HG02884 (cell line): ENCODE measurements around the gene TRDMT1.

ENCODE experiments used
- ATAC-seq: cut with Tn5 transposase; IDR thresholded peaks from one replicate; pipeline ENCODE4 v1.9.1; 2021; ENCODE audit warnings: mild to moderate bottlenecking, moderate library complexity; ENCODE audit not compliant: unreplicated experiment

Gene TRDMT1

DNA sequence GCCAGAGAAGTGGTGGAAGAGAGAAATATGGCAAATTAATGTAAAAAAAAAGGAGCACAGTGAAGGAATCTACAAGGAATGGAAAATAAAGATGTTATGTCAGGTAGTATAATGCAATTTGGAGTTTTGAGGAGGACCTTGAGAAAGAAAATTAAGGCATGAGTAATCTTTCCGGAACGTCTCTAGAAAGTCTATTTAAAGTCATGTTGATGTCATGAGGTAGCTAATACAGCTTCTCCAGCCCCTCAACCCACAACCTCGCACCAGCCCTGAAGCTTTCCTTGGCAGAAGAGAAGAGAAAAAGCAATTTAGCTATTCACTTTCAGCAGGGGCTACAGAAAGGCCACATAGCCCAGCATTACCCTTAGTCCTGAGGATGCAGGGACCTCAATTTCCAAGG is 22.5 kb downstream of the TRDMT1 start:
- ATAC-seq: no peak

- no peak for ATAC-seq
These were observed 23.5 kb downstream of the TRDMT1 start for GRCh38 chr10:17178006-17178405.

DNA sequence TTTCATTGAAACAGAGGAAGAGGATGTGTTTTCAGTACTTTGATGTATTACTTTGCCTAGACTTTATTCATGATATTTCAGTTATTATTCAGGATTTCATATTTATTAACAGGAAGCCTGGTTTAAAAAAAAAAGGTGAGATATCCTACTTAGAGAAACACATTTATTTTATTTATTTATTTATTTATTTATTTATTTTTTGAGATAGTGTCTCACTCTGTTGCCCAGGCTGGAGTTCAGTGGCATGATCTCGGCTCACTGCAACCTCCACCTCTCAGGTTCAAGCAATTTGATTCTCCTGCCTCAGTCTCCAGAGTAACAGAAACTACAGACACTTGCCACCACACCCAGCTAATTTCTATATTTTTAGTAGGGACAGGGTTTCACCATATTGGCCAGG is 24.5 kb downstream of the TRDMT1 start:
- no peak for ATAC-seq

DNA sequence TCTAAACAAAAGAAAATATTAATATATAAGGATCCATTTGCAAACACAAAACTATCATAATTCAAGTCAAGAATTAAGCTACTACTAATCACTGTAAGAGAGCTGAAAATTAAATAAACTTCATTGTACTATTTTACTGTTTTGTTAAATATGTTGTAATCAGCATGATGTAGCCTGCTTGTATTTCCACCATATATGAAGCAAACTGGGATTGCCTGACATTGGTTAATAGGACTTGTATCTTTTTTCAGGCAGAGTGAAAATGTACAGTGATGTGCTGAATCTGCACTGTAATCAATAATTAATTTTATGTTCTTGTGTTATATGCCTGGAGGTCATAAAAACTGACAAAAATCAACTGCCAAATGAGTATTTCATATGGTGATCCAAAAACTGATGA is 25.4 kb downstream of the TRDMT1 start:
- ATAC-seq: no peak

DNA sequence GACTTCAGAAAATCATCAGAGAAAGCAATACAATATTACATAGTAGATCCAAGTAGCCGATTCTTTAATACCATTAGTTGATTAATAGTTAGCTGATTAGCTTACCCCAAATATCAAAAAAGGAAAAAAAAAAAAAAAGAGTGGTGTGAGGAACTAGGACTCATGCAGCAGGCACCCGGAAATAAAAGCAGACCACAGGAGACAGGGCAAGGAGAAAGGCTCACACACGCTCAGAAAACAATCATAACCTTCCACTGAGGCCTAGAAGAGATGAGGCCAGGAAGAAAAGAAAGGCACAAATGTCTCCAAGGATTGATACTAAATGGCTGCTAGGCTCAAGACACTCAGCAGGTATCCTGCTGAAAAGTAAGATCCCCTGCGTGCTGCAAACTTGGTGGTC is 25.9 kb downstream of the TRDMT1 start:
- no peak for ATAC-seq

GRCh38 chr10:17174626-17175025 is 26.8 kb downstream of the TRDMT1 start:
- no peak for ATAC-seq

DNA sequence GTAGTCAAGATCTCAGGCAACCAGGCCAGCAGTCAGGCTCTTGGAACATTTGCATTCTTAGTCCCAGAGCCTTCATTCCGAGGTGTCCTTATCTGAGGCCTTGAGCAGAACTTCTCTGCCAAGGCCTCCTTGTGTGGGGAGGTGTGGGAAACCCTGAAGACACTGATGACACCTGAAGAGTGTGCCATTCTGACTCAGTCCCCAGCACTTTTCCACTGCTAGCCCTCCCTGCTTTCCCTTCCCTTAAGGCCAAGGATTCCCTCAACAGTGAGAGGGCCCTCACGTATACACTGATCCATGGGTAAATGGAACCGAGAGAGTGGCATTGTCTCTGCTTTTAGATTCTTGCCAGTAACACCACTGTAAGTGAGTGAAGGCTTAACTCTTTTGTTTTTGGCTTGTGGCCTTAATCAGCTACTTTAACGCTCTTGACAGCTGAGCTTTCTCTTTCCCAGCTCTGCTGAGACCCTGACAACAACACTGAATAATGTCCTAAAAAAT is 30.3 kb downstream of the TRDMT1 start:
- ATAC-seq: no peak

DNA sequence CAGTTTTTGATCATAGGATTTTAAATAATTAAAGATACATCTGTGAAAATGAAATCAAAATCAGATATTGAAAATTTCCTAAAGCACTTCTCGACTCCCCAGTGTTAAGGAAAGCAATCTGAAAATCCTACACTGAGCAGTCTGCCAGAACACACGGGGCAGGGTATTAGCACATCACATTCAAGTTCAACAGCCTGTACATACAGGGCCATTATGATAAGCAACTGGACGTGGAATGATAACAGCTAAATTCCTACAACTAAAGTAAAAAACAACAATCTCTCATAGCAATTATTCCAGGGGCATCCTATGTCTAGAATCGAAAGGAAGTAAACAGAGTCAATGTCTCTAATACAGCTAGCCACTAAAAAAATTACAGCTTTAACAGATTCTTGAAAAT is 31.7 kb downstream of the TRDMT1 start:
- no peak for ATAC-seq

DNA sequence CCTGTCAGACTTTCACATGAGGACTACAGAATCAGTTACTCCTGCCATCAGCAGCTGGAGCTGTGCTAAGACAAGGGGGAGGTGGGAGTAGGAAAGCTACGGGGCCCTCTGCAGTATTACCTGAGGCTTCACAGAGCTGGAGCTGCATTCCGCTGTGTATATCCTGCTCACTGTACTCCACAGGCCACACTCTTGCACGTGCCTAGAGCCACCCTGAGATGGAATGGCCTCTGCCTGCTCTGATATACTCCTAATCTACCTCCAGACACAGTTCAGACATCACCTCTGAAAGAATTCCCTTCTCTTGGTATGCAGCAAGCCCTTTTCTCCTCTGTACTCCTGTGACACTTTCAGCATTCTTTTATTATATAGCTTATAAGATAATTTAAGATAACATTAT is 34.8 kb downstream of the TRDMT1 start:
- ATAC-seq: no peak

DNA sequence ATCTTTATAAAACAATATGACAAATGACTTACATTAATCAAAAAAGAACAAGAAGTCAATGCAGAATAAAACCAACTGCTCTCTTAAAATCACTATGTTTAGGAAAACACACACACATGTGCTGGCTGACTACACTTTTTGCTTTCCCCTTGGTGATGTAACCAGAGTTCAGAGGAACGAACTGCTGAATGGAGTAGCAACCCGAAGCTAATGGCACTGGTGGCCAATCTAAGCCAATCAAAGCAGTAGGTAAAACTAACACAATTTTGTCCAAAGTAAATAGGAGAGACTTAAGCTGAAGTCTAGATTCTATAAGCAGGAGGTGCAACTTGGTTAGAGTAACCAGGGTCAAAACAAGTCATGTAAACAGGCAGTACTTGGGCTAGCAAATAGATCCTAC is 38.6 kb downstream of the TRDMT1 start:
- no peak for ATAC-seq

DNA sequence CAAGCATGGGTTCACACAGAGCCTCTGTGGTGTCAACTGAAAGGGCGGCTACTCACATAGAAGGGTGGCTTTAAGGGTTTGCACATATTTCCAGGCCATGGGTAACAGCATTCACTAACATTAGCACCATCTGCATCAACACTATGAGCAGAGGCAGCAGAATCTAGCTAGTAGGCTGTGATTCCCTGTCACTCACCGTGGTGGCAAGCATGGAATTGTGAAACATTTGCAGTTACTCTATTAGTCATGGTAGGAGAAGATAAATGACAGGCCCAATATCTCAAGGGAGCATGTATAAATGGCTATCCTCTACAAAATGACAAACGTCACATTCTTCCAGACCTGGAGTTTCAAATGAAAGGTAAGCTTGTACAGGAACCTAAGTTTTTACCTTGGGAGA is 39.7 kb downstream of the TRDMT1 start:
- ATAC-seq: no peak

DNA sequence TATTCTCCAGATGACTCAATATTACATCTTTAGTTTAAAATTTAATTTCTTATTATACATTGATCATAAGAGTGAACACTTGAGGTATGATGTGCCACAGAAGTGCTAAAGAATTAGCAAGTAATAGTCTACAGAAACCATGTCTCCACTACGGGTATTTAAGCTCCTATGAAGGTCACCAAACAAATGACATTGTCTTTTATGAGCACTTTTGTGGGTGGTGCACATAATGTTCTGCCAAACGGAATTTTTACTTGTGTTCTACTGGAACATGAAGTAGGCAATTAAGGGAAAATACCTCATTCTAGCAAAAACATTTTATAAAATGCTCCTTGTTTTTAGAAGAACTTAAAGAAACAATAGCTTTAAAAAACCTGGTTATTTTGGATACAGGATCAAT is 44.4 kb downstream of the TRDMT1 start:
- no peak for ATAC-seq

GRCh38 chr10:17155826-17156225 is 45.6 kb downstream of the TRDMT1 start:
- ATAC-seq: no peak

DNA sequence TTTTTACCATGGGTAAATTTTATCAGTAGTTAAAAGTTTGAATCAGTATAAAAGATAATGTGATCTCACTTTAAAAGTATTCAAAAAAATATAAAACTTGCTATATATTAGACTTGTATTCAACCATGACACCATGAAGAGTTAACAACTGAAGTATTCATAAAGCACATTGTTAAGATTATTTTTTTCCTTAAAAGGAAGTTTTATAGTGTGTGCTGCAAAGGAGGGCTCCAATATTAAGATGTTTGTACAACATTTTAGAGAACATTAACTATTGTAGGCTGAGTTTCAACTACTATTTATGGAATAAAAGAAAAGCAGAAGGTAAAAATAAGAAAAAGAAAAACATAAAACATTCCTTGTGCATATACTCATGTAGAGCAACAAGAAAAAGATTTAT is 47.4 kb downstream of the TRDMT1 start:
- ATAC-seq: no peak

DNA sequence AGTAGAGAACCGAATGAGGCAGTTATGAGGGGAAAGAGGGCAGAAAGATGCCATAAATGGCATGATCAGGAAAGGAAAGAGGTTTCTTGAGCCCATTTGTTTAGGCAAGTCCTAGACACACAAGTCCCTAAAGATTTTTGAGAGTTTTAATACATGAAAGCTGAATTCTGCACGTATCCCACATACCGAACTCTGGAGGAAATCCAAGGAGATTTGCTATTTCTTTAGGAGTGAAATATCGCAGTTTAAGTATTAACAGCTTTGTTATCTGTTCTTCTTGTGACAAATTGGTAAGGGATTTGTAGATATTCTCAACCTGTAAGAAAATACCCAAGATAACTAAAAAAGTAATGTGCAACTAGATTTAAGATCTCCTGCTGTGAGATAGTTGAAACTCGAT is 48.2 kb downstream of the TRDMT1 start:
- ATAC-seq: no peak

DNA sequence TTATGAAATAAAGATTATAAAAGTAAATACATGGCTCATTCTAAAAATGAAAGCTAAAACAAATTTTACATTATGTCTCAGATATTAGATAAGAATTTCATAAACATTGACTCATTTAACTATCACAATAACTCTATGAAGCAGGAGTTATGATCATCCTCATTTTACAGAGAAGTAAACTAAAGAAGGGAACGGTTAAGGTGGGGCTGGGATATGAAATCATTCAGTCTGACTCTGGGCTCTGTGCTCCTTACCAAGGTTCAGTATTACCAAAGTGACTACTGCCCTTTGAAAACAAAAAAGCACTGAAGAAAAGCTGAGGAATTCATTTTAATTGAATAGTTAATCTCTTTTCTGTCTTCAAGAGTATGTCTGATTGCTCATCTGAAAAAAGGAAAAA is 49.8 kb downstream of the TRDMT1 start:
- ATAC-seq: no peak

DNA sequence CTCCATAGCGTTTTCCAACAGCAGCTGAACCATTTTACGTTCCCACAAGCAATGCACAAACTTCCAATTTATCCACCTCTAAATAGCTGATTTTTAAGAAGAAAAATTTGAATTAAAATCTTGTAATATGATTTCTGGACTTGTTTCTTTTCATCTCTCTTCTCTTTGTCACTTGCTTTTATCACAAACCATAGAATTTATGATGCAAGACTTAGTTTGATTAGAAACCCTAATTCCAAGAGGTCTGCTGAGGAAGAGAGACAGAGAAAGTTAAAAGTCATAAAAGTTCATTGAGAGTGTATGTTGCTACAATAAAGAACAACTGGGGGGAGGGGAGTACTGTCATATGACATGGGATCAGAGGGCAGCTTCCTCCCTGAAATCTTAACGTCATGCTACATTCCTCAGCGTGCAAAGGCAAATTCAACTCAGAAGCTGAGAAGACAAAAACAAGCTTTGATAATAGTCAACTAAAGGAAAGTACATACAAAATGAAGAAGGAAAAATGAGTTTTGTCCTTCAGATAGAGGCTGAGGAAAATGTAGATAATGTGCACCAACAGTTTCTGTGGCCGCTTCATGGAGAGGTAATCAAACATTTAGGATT is 53.5 kb downstream of the TRDMT1 start:
- ATAC-seq: no peak

GRCh38 chr10:17146892-17147291 is 54.6 kb downstream of the TRDMT1 start:
- no peak for ATAC-seq

DNA sequence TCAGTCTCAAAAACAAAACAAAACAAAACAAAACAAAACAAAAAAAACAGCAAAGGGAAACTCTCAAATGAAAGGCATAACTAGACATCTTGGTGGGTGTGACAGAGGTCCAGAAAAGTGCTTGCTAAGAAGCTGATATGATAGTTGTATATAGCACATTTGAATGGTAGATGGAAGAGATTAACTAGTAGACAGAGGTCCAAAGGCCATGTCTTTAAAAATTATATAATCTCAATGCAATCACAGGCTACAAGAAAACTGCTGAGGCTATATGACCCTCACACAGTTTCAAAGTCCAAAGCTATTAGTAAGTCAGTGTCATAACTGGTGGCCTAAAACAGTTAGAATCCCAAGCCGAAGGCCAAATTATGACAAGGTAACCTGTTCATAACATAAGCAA is 56.2 kb downstream of the TRDMT1 start:
- ATAC-seq: no peak

- no peak for ATAC-seq
These were observed 56.7 kb downstream of the TRDMT1 start for GRCh38 chr10:17144757-17145156.

GRCh38 chr10:17144032-17144431 is 57.4 kb downstream of the TRDMT1 start:
- ATAC-seq: no peak

DNA sequence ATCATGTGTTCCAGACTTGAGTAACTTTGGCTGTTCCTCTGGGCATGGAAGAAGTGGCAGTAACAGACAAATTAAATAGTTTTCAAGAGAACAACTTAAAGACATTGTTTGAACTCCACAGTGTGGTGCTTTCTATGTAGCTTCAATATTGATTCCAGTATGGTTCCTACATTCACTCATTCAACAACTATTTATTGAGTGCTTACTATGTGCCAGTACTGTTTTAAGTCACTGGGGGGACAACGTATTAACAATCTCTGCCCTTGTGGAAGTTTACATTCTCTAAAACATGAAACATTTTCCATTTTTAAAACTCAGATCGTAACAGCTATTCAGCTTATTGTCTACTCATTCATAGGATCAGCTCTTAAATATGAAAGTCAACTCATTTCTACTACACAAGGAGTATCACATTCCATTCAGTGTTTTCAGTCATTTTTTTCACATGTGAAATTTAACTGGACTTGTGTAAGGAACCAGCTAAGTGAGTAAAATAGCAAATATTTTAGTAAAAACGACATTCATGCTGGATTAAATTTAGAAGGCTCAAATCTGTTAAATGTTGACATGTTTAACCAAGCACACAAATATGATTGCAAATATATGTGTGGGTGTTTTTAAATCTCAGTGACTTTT is 58.3 kb downstream of the TRDMT1 start:
- no peak for ATAC-seq
